Gastroesophageal sphincter (tissue), 4 donors: ENCODE measurements around the gene CRLF2. TPM values are rescaled to one million over a fixed set of nuclear protein-coding genes. Genes with fewer than 3 reads are reported as not detected.
"Not testable (repeated sequence)": the region's sequence is repeated elsewhere in the genome, so short reads cannot be mapped to it uniquely, and the experiment has no call there.

ENCODE experiments used
- ATAC-seq: fragments of 150-250 bp; one replicate; pipeline ENCODE4 v1.9.1; 2016; ENCODE audit warnings: mild to moderate bottlenecking, moderate library complexity
- H3K27ac ChIP-seq, 4 donors: fragments of 200-600 bp; sonication (generic) in 3 of 4; 1 replicate in 3 of 4; 2 replicates in 1 of 4; pipeline ENCODE4 v1.5.1; 2016 to 2019
- H3K27me3 ChIP-seq: fragments of 200-600 bp; sonication (generic); one replicate; pipeline ENCODE4 v1.5.1; 2019
- H3K36me3 ChIP-seq, 2 donors: fragments of 200-600 bp; sonication (generic); one replicate each; pipeline ENCODE4 v1.5.1; 2019; ENCODE audit warnings: control low read depth in 1 of 2
- H3K4me1 ChIP-seq, 3 donors: fragments of 200-600 bp; sonication (generic); 1 replicate in 2 of 3; 2 replicates in 1 of 3; pipeline ENCODE4 v1.5.1; 2016 to 2019; ENCODE audit warnings: control low read depth in 2 of 3
- H3K4me3 ChIP-seq, 2 donors: fragments of 200-600 bp; sonication (generic); one replicate each; pipeline ENCODE4 v1.5.1; 2019; ENCODE audit warnings: mild to moderate bottlenecking in 1 of 2, moderate library complexity in 1 of 2
- H3K9me3 ChIP-seq, 3 donors: fragments of 200-600 bp; sonication (generic); one replicate each; pipeline ENCODE4 v1.5.1; 2017 to 2019; ENCODE audit warnings: control low read depth in 2 of 3
- EP300 ChIP-seq: sonication (generic); formaldehyde crosslinking; IDR thresholded peaks from one replicate; pipeline ENCODE4 v1.6.1; 2017; ENCODE audit warnings: antibody characterized with exemption, mild to moderate bottlenecking
- POLR2A ChIP-seq, 2 donors: fragments of 450-650 bp; IDR thresholded peaks; one replicate each; pipeline ENCODE4 v1.6.1; 2017; ENCODE audit warnings: antibody characterized with exemption in 2 of 2, mild to moderate bottlenecking in 2 of 2, moderate library complexity in 1 of 2
- POLR2AphosphoS5 ChIP-seq: sonication (generic); formaldehyde crosslinking; IDR thresholded peaks from one replicate; pipeline ENCODE4 v1.6.1; 2017; ENCODE audit warnings: antibody characterized with exemption
- WGBS, 2 donors: methylation state at CpG; one replicate each; pipeline ENCODE4 v1.1.5; 2018; ENCODE audit warnings: low coverage in 1 of 2; 5-methylcytosine and 5-hydroxymethylcytosine counted together
- total RNA-seq, 4 donors: library from RNA; depleted of rRNA; stranded (reverse); fragments of >200 nt; gene quantifications; one replicate each; pipeline ENCODE4 v1.1.0, GENCODE V29; 2016
- TF ChIP-seq, protein P1 (sequence below), 4 experiments: fragments of 200-600 bp in 2 of 4; fragments of 450-650 bp in 2 of 4; sonication (generic) in 1 of 4; IDR thresholded peaks; one replicate each; pipeline ENCODE4 v1.5.1; 2017 to 2019; ENCODE audit warnings: antibody characterized with exemption in 4 of 4, mild to moderate bottlenecking in 2 of 4, moderate library complexity in 2 of 4

Gene CRLF2
- total RNA-seq, 4 donors from 2014 or later: 0.93 to 2.3 (median 2.0) TPM; not detected in 1

DNA sequence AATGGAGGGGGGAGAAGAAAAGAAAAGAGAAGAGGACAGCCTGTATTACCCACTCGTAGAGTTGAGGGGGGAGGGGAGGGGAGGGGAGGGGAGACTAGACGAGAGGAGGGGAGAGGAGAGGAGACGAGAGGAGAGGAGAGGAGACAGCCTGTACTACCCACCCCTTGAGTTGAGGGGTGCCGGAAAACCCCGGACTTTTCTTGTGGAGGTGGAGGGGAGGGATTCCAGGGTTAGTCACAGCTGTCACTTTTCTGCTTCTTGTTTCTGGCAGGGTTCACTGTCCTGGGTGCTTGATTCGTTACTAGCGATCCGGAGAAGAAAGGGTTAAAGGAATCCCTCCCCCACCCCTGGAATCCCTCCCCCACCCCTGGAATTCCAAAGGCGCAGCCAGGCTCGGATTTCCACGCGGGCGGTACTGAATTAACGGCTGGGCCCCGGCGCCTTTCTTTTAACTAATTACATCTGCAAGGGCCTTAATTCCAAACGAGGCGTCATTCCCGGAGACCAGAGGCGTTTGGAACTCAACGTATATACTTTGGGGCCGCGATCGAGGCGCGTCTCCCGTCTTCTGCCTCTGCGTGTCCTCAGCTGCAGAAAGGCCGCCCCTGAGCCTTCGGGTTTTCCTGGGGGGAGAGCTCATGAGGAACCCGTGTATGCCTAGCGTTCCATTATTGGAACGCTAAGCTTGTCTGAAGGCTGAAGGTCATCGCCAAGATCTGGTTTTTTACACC lies 36.0 kb upstream of the CRLF2 start:
- no peak for ATAC-seq
- peaks cover 23% of the 10 kb centered on the region for H3K27me3 ChIP-seq
- peaks cover 0 to 15% (median 10%) of the 10 kb centered on the region in 3 donors for H3K4me1 ChIP-seq
- H3K36me3 ChIP-seq: no peaks in the 10 kb centered on the region
- H3K27ac ChIP-seq: peak overlapping the region in 3 of 4 donors; percentile 35 to 57 (median 38)
- no peaks in the 10 kb centered on the region for H3K9me3 ChIP-seq
- TF ChIP-seq, protein P1, sequence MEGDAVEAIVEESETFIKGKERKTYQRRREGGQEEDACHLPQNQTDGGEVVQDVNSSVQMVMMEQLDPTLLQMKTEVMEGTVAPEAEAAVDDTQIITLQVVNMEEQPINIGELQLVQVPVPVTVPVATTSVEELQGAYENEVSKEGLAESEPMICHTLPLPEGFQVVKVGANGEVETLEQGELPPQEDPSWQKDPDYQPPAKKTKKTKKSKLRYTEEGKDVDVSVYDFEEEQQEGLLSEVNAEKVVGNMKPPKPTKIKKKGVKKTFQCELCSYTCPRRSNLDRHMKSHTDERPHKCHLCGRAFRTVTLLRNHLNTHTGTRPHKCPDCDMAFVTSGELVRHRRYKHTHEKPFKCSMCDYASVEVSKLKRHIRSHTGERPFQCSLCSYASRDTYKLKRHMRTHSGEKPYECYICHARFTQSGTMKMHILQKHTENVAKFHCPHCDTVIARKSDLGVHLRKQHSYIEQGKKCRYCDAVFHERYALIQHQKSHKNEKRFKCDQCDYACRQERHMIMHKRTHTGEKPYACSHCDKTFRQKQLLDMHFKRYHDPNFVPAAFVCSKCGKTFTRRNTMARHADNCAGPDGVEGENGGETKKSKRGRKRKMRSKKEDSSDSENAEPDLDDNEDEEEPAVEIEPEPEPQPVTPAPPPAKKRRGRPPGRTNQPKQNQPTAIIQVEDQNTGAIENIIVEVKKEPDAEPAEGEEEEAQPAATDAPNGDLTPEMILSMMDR (IDR thresholded peaks at IDR 0.05): no peak
- TF ChIP-seq POLR2AphosphoS5 (no peak), EP300 (no peak), POLR2A (IDR thresholded peaks at IDR 0.05) (no peak)
- 0 to 5% methylated on average over 2 to 4 of the region's 34 CpGs for WGBS, 2 donors
- peak overlapping the region in 1 of 2 donors; percentile 25 for H3K4me3 ChIP-seq

DNA sequence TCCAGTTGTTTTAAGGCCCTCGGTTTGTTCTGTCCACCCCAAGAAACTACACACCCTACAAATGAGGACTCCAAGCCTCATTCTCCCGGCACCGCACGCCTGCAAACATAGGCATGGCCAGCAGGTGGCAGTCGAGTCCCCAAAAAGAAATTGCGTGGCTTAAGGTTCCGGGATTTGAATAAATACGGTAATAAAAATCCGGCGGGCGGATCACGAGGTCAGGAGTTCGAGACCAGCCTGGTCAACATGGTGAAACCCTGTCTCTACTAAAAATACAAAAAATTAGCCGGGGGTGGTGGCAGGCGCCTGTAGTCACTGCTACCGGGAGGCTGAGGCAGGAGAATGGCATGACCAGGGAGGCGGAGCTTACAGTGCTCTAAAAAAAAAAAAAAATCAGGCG lies 34.4 kb upstream of the CRLF2 start:
- no peaks in the 10 kb centered on the region for H3K36me3 ChIP-seq
- peaks cover 0 to 15% (median 10%) of the 10 kb centered on the region in 3 donors for H3K4me1 ChIP-seq
- no peak overlapping the region for H3K27ac ChIP-seq
- H3K4me3 ChIP-seq: no peak overlapping the region
- no peaks in the 10 kb centered on the region for H3K9me3 ChIP-seq
- WGBS, 2 donors: 8 to 11% methylated on average over 10 to 18 of the region's 18 CpGs
- TF ChIP-seq POLR2A (IDR thresholded peaks at IDR 0.05): no peak
- TF ChIP-seq, protein P1 (IDR thresholded peaks at IDR 0.05): peak; percentile 57 to 83 (median 70)
- no peak for TF ChIP-seq POLR2AphosphoS5
- ATAC-seq: peak; percentile 45
- peaks cover 23% of the 10 kb centered on the region for H3K27me3 ChIP-seq

- Histone ChIP-seq H3K27ac (no peak overlapping the region), H3K36me3 (no peaks in the 10 kb centered on the region), H3K4me1 (peaks cover 0 to 13% (median 10%) of the 10 kb centered on the region in 3 donors), H3K27me3 (peaks cover 19% of the 10 kb centered on the region), H3K9me3 (no peaks in the 10 kb centered on the region), H3K4me3 (no peak overlapping the region)
- WGBS, 2 donors: 22 to 24% methylated on average over 4 to 10 of the region's 13 CpGs
- ATAC-seq: no peak
- TF ChIP-seq, protein P1 (IDR thresholded peaks at IDR 0.05): no peak
- no peak for TF ChIP-seq POLR2AphosphoS5
- no peak for TF ChIP-seq EP300
Observed at GRCh38 chrX:1244164-1245076, 32.0 kb upstream of the CRLF2 start.

DNA sequence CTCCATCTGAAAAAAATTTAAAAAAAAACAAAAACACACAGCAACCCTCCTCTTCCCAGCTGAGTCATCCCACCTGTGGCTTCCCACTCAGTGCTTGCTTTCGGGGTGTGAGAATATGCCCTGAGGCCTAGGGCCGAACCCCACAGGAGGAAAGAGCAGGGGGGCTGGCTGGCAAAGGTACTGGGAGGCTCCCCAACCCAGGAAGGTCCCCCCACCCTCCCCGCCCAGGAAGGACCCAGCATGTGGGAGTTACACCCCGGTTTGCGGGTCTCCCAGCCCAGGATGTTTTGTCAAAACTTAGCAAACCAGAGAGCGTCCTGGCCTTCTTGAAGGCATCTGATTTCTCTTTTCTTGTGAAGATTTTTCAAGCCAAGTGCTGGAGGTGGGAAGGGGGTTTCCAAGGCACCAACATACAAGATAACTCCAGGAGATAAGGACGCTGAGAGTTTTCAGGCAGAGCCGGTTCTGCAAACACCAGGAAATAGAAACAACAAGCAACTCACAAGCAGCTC lies 30.5 kb upstream of the CRLF2 start:
- no peak for TF ChIP-seq EP300
- no peak for TF ChIP-seq POLR2A (IDR thresholded peaks at IDR 0.05)
- TF ChIP-seq POLR2AphosphoS5: no peak
- TF ChIP-seq, protein P1 (IDR thresholded peaks at IDR 0.05): no peak
- no peak overlapping the region for H3K4me3 ChIP-seq
- peaks cover 7% of the 10 kb centered on the region for H3K27me3 ChIP-seq
- WGBS, 2 donors: 0 to 44% methylated on average over 1 to 7 of the region's 8 CpGs
- H3K9me3 ChIP-seq: no peaks in the 10 kb centered on the region
- no peaks in the 10 kb centered on the region for H3K4me1 ChIP-seq
- ATAC-seq: no peak
- H3K27ac ChIP-seq: no peak overlapping the region
- no peaks in the 10 kb centered on the region for H3K36me3 ChIP-seq

DNA sequence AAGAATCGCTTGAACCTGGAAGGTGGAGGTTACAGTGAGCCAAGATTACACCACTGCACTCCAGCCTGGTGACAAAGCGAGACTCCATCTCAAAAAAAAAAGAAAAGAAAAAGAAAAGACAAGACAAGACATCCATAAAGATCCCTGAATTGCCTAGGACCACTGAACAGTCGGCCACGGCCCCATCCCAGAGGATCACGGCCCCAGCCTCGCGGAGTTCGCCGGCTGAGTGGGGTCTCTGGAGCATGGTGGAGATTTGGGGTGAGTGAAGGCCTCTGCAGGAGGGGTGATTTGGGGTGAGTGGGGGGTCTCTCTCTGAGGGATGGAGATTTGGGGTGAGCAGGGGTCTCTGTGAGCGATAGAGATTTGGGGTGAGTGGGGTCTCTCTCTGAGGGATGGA lies 28.1 kb upstream of the CRLF2 start:
- not testable (repeated sequence) for ATAC-seq, H3K36me3 ChIP-seq, H3K27ac ChIP-seq, H3K9me3 ChIP-seq, H3K4me1 ChIP-seq, H3K4me3 ChIP-seq, H3K27me3 ChIP-seq
- WGBS, 2 donors: 95% methylated on average over 6 of the region's 10 CpGs; no CpG with 5 or more reads in 1 of the 2 donors
